Lung (tissue), 12 donors: ENCODE measurements around the gene DTD1. TPM values are rescaled to one million over a fixed set of nuclear protein-coding genes. Genes with fewer than 3 reads are reported as not detected.
"Not testable (repeated sequence)": the region's sequence is repeated elsewhere in the genome, so short reads cannot be mapped to it uniquely, and the experiment has no call there.

Experiments
- ATAC-seq: fragments of 200-7000 bp; cut with Tn5 transposase; one replicate; pipeline ENCODE4 v1.9.1; 2020; ENCODE audit warnings: moderate number of reproducible peaks; ENCODE audit not compliant: insufficient read depth, low FRiP score
- DNase-seq, 3 donors: peaks; one replicate each; pipeline ENCODE4 v3.0.0-alpha.2; 2013 to 2017
- H3K27ac ChIP-seq, 2 donors: one replicate each; pipeline ENCODE4 v1.5.1; 2013; ENCODE audit warnings: mild to moderate bottlenecking in 2 of 2, moderate library complexity in 2 of 2, control low read depth in 1 of 2, inconsistent platforms in 1 of 2, low read depth in 1 of 2, low read length in 1 of 2
- H3K27me3 ChIP-seq, 3 donors: one replicate each; pipeline ENCODE4 v1.5.1; 2013; ENCODE audit warnings: low read length in 2 of 3; ENCODE audit not compliant: control insufficient read depth in 3 of 3, insufficient read depth in 3 of 3
- H3K36me3 ChIP-seq, 4 donors: one replicate each; pipeline ENCODE4 v1.5.1; 2013; ENCODE audit warnings: low read length in 4 of 4, mild to moderate bottlenecking in 1 of 4, moderate library complexity in 1 of 4; ENCODE audit not compliant: control insufficient read depth in 4 of 4, insufficient read depth in 4 of 4
- H3K4me1 ChIP-seq, 5 donors: one replicate each; pipeline ENCODE4 v1.5.1; 2013; ENCODE audit warnings: low read length in 5 of 5, mild to moderate bottlenecking in 2 of 5, moderate library complexity in 1 of 5; ENCODE audit not compliant: control insufficient read depth in 5 of 5, insufficient read depth in 5 of 5
- H3K4me3 ChIP-seq: one replicate; pipeline ENCODE4 v1.5.1; 2013; ENCODE audit warnings: mild to moderate bottlenecking, control low read depth, moderate library complexity
- H3K9ac ChIP-seq, 2 donors: one replicate each; pipeline ENCODE4 v1.5.1; 2013; ENCODE audit warnings: low read length in 2 of 2, control low read depth in 1 of 2; ENCODE audit not compliant: insufficient read depth in 1 of 2
- H3K9me3 ChIP-seq, 4 donors: one replicate each; pipeline ENCODE4 v1.5.1; 2013; ENCODE audit warnings: low read length in 3 of 4, mild to moderate bottlenecking in 1 of 4, moderate library complexity in 1 of 4; ENCODE audit not compliant: control insufficient read depth in 4 of 4, insufficient read depth in 3 of 4
- CTCF ChIP-seq: IDR thresholded peaks from 2 replicates; pipeline ENCODE4 v1.5.1; 2012; ENCODE audit warnings: mild to moderate bottlenecking; ENCODE audit errors: control extremely low read depth, extremely low read depth
- WGBS, 2 donors: extraction: QIAGEN DNeasy Blood & Tissue Kit; methylation state at CpG; one replicate each; pipeline ENCODE4 v1.1.7; 2013; 5-methylcytosine and 5-hydroxymethylcytosine counted together
- polyA plus RNA-seq, 2 donors: library from polyadenylated mRNA; stranded (reverse); fragments of 200-250 nt; gene quantifications; one replicate each; pipeline ENCODE4 v1.2.1, GENCODE V29; 2013
- total RNA-seq, 2 donors: library from RNA; depleted of rRNA in 1 of 2; stranded (reverse); fragments of >200 nt in 1 of 2; gene quantifications; one replicate each; pipeline ENCODE4 v1.2.1, GENCODE V29; 2014 to 2021
- donor health status: control.
- donor health status: control.
- donor health status: Bipolar disorder and iron deficiency.
- donor health status: healthy.
- donor health status: DM: yes; HTN: yes; CAD: no.

The DTD1 gene
- total and polyA plus RNA-seq, 4 donors = 17.4 to 39.2 (median 24.6) TPM

- Histone ChIP-seq H3K9ac (no peak overlapping the region), H3K4me1 (no peaks in the 10 kb centered on the region), H3K36me3 (peaks cover 0 to 2% (median 0%) of the 10 kb centered on the region in 4 donors), H3K9me3 (no peaks in the 10 kb centered on the region), H3K4me3 (no peak overlapping the region), H3K27me3 (no peaks in the 10 kb centered on the region), H3K27ac (no peak overlapping the region)
- no peak for TF ChIP-seq CTCF
- DNase-seq (no peak), ATAC-seq (no peak)
- 33 to 57% methylated on average over 1 of the region's 1 CpG for WGBS, 2 donors
Measured at GRCh38 chr20:18750735-18751134, 162.9 kb downstream of the DTD1 start.

- H3K4me3 ChIP-seq = no peak overlapping the region
- H3K36me3 ChIP-seq = no peaks in the 10 kb centered on the region
- no peak overlapping the region for H3K9ac ChIP-seq
- no peak for TF ChIP-seq CTCF
- DNase-seq (no peak), ATAC-seq (no peak)
- WGBS, 2 donors = 24 to 48% methylated on average over 5 of the region's 5 CpGs
- H3K27ac ChIP-seq = no peak overlapping the region
- no peaks in the 10 kb centered on the region for H3K27me3 ChIP-seq
- no peaks in the 10 kb centered on the region for H3K9me3 ChIP-seq
- no peaks in the 10 kb centered on the region for H3K4me1 ChIP-seq
Measured at GRCh38 chr20:18754030-18754652, 166.3 kb downstream of the DTD1 start.

- no peak for DNase-seq
- Histone ChIP-seq H3K36me3 (no peaks in the 10 kb centered on the region), H3K9ac (no peak overlapping the region), H3K27me3 (no peaks in the 10 kb centered on the region), H3K9me3 (no peaks in the 10 kb centered on the region), H3K27ac (no peak overlapping the region), H3K4me3 (no peak overlapping the region), H3K4me1 (no peaks in the 10 kb centered on the region)
- 83 to 85% methylated on average over 3 of the region's 3 CpGs for WGBS, 2 donors
- no peak for ATAC-seq
- TF ChIP-seq CTCF = no peak
Measured at GRCh38 chr20:18754653-18755045, 166.8 kb downstream of the DTD1 start.

- not testable (repeated sequence) for H3K9ac ChIP-seq, H3K27ac ChIP-seq, ATAC-seq, H3K27me3 ChIP-seq, H3K4me1 ChIP-seq, DNase-seq, H3K9me3 ChIP-seq, H3K36me3 ChIP-seq, H3K4me3 ChIP-seq
- 92 to 97% methylated on average over 14 to 19 of the region's 19 CpGs for WGBS, 2 donors
Measured at GRCh38 chr20:18760852-18761251, 173.0 kb downstream of the DTD1 start.
